ENCODE results near the gene MARK1.

The MARK1 gene

GRCh38 chr1:220527908-220528678 lies at the start of gene MARK1:
Gene MARK1, plus strand, starts transcription at chr1:220528136. Its CDS starts 687 bp downstream, at chr1:220528823.
- DNase-seq, result peak; percentile 59

- no peak for DNase-seq
These were observed 44.2 kb upstream of the MARK1 start for GRCh38 chr1:220483700-220484099.

- no peak for DNase-seq
These were observed 43.8 kb upstream of the MARK1 start for GRCh38 chr1:220484135-220484534.

- DNase-seq, result no peak
These were observed 42.8 kb upstream of the MARK1 start for GRCh38 chr1:220485131-220485530.

- no peak for DNase-seq
These were observed 42.1 kb upstream of the MARK1 start for GRCh38 chr1:220485791-220486190.

- DNase-seq, result peak; percentile 91
These were observed 40.6 kb upstream of the MARK1 start for GRCh38 chr1:220487297-220487820.

GRCh38 chr1:220491891-220492290 lies 36.0 kb upstream of the MARK1 start:
- DNase-seq, result no peak

- DNase-seq, result no peak
These were observed 30.6 kb upstream of the MARK1 start for GRCh38 chr1:220497220-220497947.

- DNase-seq, result no peak
These were observed 29.7 kb upstream of the MARK1 start for GRCh38 chr1:220498188-220498587.

- no peak for DNase-seq
These were observed 27.6 kb upstream of the MARK1 start for GRCh38 chr1:220500372-220500771.

- DNase-seq, result no peak
These were observed 23.6 kb upstream of the MARK1 start for GRCh38 chr1:220504329-220504728.

- no peak for DNase-seq
These were observed 20.9 kb upstream of the MARK1 start for GRCh38 chr1:220507085-220507484.

- no peak for DNase-seq
These were observed 16.8 kb upstream of the MARK1 start for GRCh38 chr1:220511179-220511578.

- DNase-seq, result no peak
These were observed 16.2 kb upstream of the MARK1 start for GRCh38 chr1:220511785-220512184.

- no peak for DNase-seq
These were observed 14.1 kb upstream of the MARK1 start for GRCh38 chr1:220513834-220514233.

- DNase-seq, result no peak
These were observed 13.7 kb upstream of the MARK1 start for GRCh38 chr1:220514256-220514655.

- DNase-seq, result no peak
These were observed 11.8 kb upstream of the MARK1 start for GRCh38 chr1:220516014-220516721.

GRCh38 chr1:220516722-220517042 lies 11.3 kb upstream of the MARK1 start:
- DNase-seq, result no peak

GRCh38 chr1:220521778-220522177 lies 6.2 kb upstream of the MARK1 start:
- peak; percentile 78 for DNase-seq

- no peak for DNase-seq
These were observed 1.6 kb upstream of the MARK1 start for GRCh38 chr1:220526294-220526693.

- DNase-seq, result peak; percentile 67
These were observed 543 bp upstream of the MARK1 start for GRCh38 chr1:220527279-220527907.

GRCh38 chr1:220528679-220529501 lies 954 bp downstream of the MARK1 start:
- no peak for DNase-seq
